Measurements from ENCODE around the gene ZNF211. TPM values are rescaled to one million over a fixed set of nuclear protein-coding genes. Genes with fewer than 3 reads are reported as not detected.

Gene ZNF211
- total and polyA plus RNA-seq, 10 of the 15 experiments (the other 5 are each of a cell fraction or from before 2014, with no cell fraction given), result 2.1 to 20.6 (median 9.3) TPM

- Histone ChIP-seq H3K9me3 (replicated peaks; ENCODE audit: control insufficient read depth, insufficient read depth, low read length) (peaks cover 2% of the 10 kb centered on the region; the same call in 1 of the 3 replicates), H3K9ac (ENCODE audit: control insufficient read depth, insufficient read depth, low read length) (no peak overlapping the region), H3K4me2 (ENCODE audit: control insufficient read depth, insufficient read depth) (no peak overlapping the region), H3K36me3 (ENCODE audit: control insufficient read depth in 2 of 2, insufficient read depth in 2 of 2, low read length in 1 of 2) (no peaks in the 10 kb centered on the region), H3K4me3 (no peak overlapping the region), H4K20me1 (ENCODE audit: control insufficient read depth, insufficient read depth) (no peaks in the 10 kb centered on the region), H3K79me2 (ENCODE audit: control insufficient read depth, insufficient read depth, low read length) (no peaks in the 10 kb centered on the region), H3K27me3 (replicated peaks in 1 of 2; ENCODE audit: control insufficient read depth in 2 of 2, insufficient read depth in 2 of 2, low read length in 1 of 2) (no peaks in the 10 kb centered on the region), H3K27ac (ENCODE audit: control insufficient read depth, insufficient read depth) (no peak overlapping the region), H2AFZ (ENCODE audit: control insufficient read depth, low read depth, low read length) (no peak overlapping the region), H3K4me1 (ENCODE audit: control insufficient read depth, insufficient read depth, low read length) (no peaks in the 10 kb centered on the region)
- no TSS peak for BruUV-seq (replicated peaks)
- SMC1A ChIA-PET (ENCODE audit: uncharacterized antibody, unreplicated experiment), result no interaction called here
- intact Hi-C loops (cut with micrococcal nuclease; ENCODE audit: unreplicated experiment), result no loop called here
- ATAC-seq, result no peak
- no peak for FAIRE-seq
- POLR2A ChIA-PET, result no interaction called here
- no peak for DNase-seq (ENCODE audit: low read depth, low spot score)
- RAD21 ChIA-PET (ENCODE audit: unreplicated experiment), result no interaction called here
- no peak for TF ChIP-seq GABPA (IDR thresholded peaks at IDR 0.05; ENCODE audit: low read depth)
- TF ChIP-seq NKRF (conservative IDR thresholded peaks at IDR 0.05), result no peak
- no peak for TF ChIP-seq BHLHE40 (IDR thresholded peaks at IDR 0.05; ENCODE audit: borderline replicate concordance in 1 of 2, low read depth in 2 of 2, low read length in 1 of 2)
- no peak for TF ChIP-seq HDAC2 (IDR thresholded peaks at IDR 0.05)
- no peak for TF ChIP-seq ZNF207 (IDR thresholded peaks at IDR 0.05; ENCODE audit: borderline replicate concordance)
- in situ Hi-C loops (cut with MboI), result no loop called here
- CTCF ChIA-PET, result no interaction called here
- WGBS (ENCODE audit: insufficient coverage, insufficient replicate concordance, low lambda C conversion rate, missing lambda C conversion rate), result 75% methylated on average over 1 of the region's 1 CpG
Measured at GRCh38 chr19:57655443-57655842, 22.5 kb downstream of the ZNF211 start.

- Histone ChIP-seq H3K9ac (ENCODE audit: control insufficient read depth, insufficient read depth, low read length) (no peak overlapping the region), H4K20me1 (ENCODE audit: control insufficient read depth, insufficient read depth) (no peaks in the 10 kb centered on the region), H3K4me2 (ENCODE audit: control insufficient read depth, insufficient read depth) (no peak overlapping the region), H3K79me2 (ENCODE audit: control insufficient read depth, insufficient read depth, low read length) (no peaks in the 10 kb centered on the region), H3K27ac (ENCODE audit: control insufficient read depth, insufficient read depth) (no peak overlapping the region), H3K4me3 (no peak overlapping the region), H3K9me3 (replicated peaks; ENCODE audit: control insufficient read depth, insufficient read depth, low read length) (peaks cover 2% of the 10 kb centered on the region; the same call in 1 of the 3 replicates), H3K36me3 (ENCODE audit: control insufficient read depth in 2 of 2, insufficient read depth in 2 of 2, low read length in 1 of 2) (no peaks in the 10 kb centered on the region), H3K4me1 (ENCODE audit: control insufficient read depth, insufficient read depth, low read length) (no peaks in the 10 kb centered on the region), H2AFZ (ENCODE audit: control insufficient read depth, low read depth, low read length) (no peak overlapping the region), H3K27me3 (replicated peaks in 1 of 2; ENCODE audit: control insufficient read depth in 2 of 2, insufficient read depth in 2 of 2, low read length in 1 of 2) (no peaks in the 10 kb centered on the region)
- TF ChIP-seq RUNX3 (IDR thresholded peaks at IDR 0.05; ENCODE audit: low read length), result no peak
- no peak for TF ChIP-seq RAD51 (IDR thresholded peaks at IDR 0.05)
- TF ChIP-seq ESRRA (IDR thresholded peaks at IDR 0.05; ENCODE audit: low read length), result no peak
- no peak for TF ChIP-seq BCL11A (IDR thresholded peaks at IDR 0.05; ENCODE audit: low read depth, low read length)
- TF ChIP-seq ASH2L (IDR thresholded peaks at IDR 0.05; ENCODE audit: borderline replicate concordance, low read depth), result no peak
- TF ChIP-seq PKNOX1 (IDR thresholded peaks at IDR 0.05), result no peak
- no peak for TF ChIP-seq HSF1 (IDR thresholded peaks at IDR 0.05; ENCODE audit: low read depth, low read length)
- DNase-seq (ENCODE audit: low read depth, low spot score), result no peak
- ChIA-PET RAD21 (ENCODE audit: unreplicated experiment) (no interaction called here), SMC1A (ENCODE audit: uncharacterized antibody, unreplicated experiment) (no interaction called here), POLR2A (no interaction called here), CTCF (no interaction called here)
- no TSS peak for BruUV-seq (replicated peaks)
- FAIRE-seq, result no peak
- WGBS (ENCODE audit: insufficient coverage, insufficient replicate concordance, low lambda C conversion rate, missing lambda C conversion rate), result 21% methylated on average over 1 of the region's 1 CpG
- in situ Hi-C loops (cut with MboI) (no loop called here), intact Hi-C loops (cut with micrococcal nuclease; ENCODE audit: unreplicated experiment) (no loop called here)
- ATAC-seq, result no peak
Measured at GRCh38 chr19:57656346-57656745, 23.4 kb downstream of the ZNF211 start.
